ENCODE data around the gene THOC1. TPM values are rescaled to one million over a fixed set of nuclear protein-coding genes. Genes with fewer than 3 reads are reported as not detected.

Gene THOC1
- total RNA-seq, 2 experiments from 2014 or later, result 66.0 to 69.5 TPM

DNA sequence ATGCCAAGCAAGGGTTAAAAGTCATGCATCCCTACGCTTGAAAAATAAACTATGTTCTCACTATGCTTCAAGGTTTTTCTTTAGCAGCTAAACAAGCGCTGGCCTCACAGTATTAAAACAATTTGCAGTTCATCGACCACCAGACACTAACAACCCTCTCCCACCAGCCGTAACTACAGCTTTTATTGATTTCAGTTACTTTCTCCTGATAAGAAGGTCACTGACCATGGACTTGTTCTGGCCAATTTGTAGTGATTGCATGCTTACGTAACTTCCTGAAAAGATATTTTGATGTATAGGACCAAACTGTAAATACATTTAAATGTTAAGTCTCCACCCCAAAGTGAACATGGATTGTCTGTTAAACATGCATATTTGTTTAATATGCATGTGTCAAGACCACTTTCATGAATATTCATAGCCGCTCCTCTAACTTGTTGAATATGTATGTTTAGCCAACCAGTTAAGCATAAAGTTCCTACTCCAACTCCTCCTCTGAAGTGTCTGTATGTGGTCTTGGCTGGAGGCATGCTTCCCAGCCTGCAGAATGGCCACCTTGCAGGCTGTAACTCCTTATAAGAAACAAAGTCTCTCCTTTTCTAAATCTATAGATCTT lies 1.7 kb upstream of the THOC1 start:
- H3K27me3 Mint-ChIP-seq, result no peaks in the 10 kb centered on the region
- H3K9me3 Mint-ChIP-seq, result no peaks in the 10 kb centered on the region
- ChIA-PET POLR2A (interaction anchor here (0.6 to 2.5 kb wide), 2 partner anchors 98 to 112 kb away, joined by 3 to 10 read pairs; partner anchors contain the start of gene USP14), CTCF (interaction anchor here (1.1 to 1.7 kb wide), 2 partner anchors 13 to 346 kb away, joined by 4 read pairs; no protein-coding TSS in a partner anchor)
- H3K27ac Mint-ChIP-seq, result peak overlapping the region; percentile 0
- TF ChIP-seq, protein P1, sequence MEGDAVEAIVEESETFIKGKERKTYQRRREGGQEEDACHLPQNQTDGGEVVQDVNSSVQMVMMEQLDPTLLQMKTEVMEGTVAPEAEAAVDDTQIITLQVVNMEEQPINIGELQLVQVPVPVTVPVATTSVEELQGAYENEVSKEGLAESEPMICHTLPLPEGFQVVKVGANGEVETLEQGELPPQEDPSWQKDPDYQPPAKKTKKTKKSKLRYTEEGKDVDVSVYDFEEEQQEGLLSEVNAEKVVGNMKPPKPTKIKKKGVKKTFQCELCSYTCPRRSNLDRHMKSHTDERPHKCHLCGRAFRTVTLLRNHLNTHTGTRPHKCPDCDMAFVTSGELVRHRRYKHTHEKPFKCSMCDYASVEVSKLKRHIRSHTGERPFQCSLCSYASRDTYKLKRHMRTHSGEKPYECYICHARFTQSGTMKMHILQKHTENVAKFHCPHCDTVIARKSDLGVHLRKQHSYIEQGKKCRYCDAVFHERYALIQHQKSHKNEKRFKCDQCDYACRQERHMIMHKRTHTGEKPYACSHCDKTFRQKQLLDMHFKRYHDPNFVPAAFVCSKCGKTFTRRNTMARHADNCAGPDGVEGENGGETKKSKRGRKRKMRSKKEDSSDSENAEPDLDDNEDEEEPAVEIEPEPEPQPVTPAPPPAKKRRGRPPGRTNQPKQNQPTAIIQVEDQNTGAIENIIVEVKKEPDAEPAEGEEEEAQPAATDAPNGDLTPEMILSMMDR (IDR thresholded peaks at IDR 0.05), result no peak
- peaks cover 24% of the 10 kb centered on the region for H3K36me3 Mint-ChIP-seq (ENCODE audit: low read depth)
- no peak for DNase-seq
- intact Hi-C loops (cut with micrococcal nuclease), result loop anchor here (10.0 kb wide), 2 partner anchors 345 to 555 kb away; no protein-coding TSS in a partner anchor
- H3K4me1 Mint-ChIP-seq (ENCODE audit: low read depth), result peaks cover 26% of the 10 kb centered on the region
- H3K4me3 Mint-ChIP-seq, result peak overlapping the region; percentile 99
- ATAC-seq, result no peak

DNA sequence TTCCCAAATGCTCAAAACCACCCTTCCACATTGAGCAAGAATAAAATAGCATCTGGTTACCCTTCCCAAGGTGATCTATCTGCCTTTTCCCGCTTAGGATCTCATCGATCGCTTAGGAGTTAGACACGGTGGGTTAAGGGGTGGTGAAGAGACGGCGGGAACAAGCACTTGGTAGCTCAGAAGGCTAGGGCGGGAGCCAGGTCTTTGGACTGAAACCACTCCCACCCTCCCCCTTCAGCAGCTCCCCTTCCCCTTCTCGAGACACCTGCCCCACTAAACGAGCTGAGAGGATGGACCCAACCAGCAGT lies 513 bp downstream of the THOC1 start:
- intact Hi-C loops (cut with micrococcal nuclease), result loop anchor here (10.0 kb wide), 2 partner anchors 347 to 557 kb away; no protein-coding TSS in a partner anchor
- H3K9me3 Mint-ChIP-seq, result no peaks in the 10 kb centered on the region
- peaks cover 32% of the 10 kb centered on the region for H3K4me1 Mint-ChIP-seq (ENCODE audit: low read depth)
- H3K4me3 Mint-ChIP-seq, result peak overlapping the region; percentile 99
- H3K36me3 Mint-ChIP-seq (ENCODE audit: low read depth), result peaks cover 38% of the 10 kb centered on the region
- ChIA-PET CTCF (interaction anchor here (0.6 to 1.5 kb wide), 4 partner anchors 24 to 391 kb away, joined by 3 to 5 read pairs (median 3); partner anchors contain the start of gene TYMS), POLR2A (interaction anchor here (0.6 to 2.7 kb wide), 8 partner anchors 9 to 109 kb away, joined by 3 to 14 read pairs (median 4); partner anchors contain the start of gene USP14)
- H3K27me3 Mint-ChIP-seq, result no peaks in the 10 kb centered on the region
- TF ChIP-seq, protein P1 (IDR thresholded peaks at IDR 0.05), result no peak
- H3K27ac Mint-ChIP-seq, result peak overlapping the region; percentile 99
- ATAC-seq, result no peak
- no peak for DNase-seq

DNA sequence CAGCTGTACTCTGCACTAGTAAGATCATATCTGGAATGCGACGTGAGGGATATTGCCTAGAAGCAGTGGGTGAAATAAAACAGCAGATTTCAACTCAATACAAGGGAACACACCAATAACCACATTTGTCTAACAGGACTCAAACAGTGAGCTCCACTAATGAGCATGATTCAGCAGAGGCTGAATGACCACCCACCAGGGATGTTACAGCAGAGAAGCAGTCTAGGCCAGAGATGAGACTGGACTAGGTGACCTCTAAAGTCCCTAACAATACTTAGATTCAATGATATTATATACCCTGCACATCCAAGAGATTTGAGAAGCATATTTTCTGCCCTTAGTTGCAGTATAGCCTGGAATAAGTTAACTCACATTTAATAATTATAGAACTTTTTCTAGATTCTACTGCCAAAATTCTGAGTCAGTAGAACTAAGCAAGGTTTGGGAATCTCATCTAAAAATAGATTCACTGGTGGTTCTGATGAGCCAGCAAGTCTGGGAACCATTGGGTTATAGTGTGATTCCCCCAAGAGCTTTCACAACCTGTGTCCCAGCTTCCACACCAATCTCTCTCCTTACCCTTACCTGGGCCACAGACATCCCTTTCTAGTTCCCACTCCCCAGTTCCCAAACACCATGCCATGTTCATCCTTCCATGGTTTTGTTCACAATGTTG lies 6.3 kb downstream of the THOC1 start:
- Mint-ChIP-seq H3K27ac (peak overlapping the region; percentile 40), H3K27me3 (no peaks in the 10 kb centered on the region), H3K9me3 (no peaks in the 10 kb centered on the region), H3K4me1 (ENCODE audit: low read depth) (peaks cover 26% of the 10 kb centered on the region), H3K36me3 (ENCODE audit: low read depth) (peaks cover 59% of the 10 kb centered on the region), H3K4me3 (no peak overlapping the region)
- POLR2A ChIA-PET, result interaction anchor here (1.3 to 1.4 kb wide), 2 partner anchors 12 to 103 kb away, joined by 4 to 5 read pairs; partner anchors contain the start of gene USP14
- CTCF ChIA-PET, result no interaction called here
- TF ChIP-seq, protein P1 (IDR thresholded peaks at IDR 0.05), result no peak
- intact Hi-C loops (cut with micrococcal nuclease), result loop anchor here (10.0 kb wide), 2 partner anchors 353 to 563 kb away; no protein-coding TSS in a partner anchor
- no peak for ATAC-seq
- no peak for DNase-seq

DNA sequence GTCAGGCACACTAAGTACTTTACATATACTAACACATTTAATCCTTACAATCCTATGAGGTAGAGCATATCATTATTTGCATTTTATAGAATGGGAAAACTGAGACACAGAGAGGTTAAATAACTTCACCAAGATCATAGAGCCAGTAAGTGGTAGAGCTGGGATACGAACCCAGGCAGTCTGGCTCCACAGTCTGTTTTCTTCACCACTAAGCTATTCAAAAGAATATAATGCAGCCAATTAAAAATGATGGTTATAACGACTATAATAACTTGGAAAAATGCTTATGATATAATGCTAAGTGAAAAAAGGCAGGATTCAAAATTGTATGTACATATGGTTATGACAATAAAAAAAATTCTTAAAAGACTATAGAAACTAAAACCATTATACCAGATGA lies 7.3 kb downstream of the THOC1 start:
- no peaks in the 10 kb centered on the region for H3K27me3 Mint-ChIP-seq
- no peak overlapping the region for H3K27ac Mint-ChIP-seq
- no peak for DNase-seq
- H3K36me3 Mint-ChIP-seq (ENCODE audit: low read depth), result peaks cover 60% of the 10 kb centered on the region
- POLR2A ChIA-PET, result no interaction called here
- CTCF ChIA-PET, result no interaction called here
- TF ChIP-seq, protein P1 (IDR thresholded peaks at IDR 0.05), result no peak
- intact Hi-C loops (cut with micrococcal nuclease), result loop anchor here (10.0 kb wide), 2 partner anchors 354 to 564 kb away; no protein-coding TSS in a partner anchor
- peaks cover 18% of the 10 kb centered on the region for H3K4me1 Mint-ChIP-seq (ENCODE audit: low read depth)
- no peak overlapping the region for H3K4me3 Mint-ChIP-seq
- H3K9me3 Mint-ChIP-seq, result no peaks in the 10 kb centered on the region
- no peak for ATAC-seq

DNA sequence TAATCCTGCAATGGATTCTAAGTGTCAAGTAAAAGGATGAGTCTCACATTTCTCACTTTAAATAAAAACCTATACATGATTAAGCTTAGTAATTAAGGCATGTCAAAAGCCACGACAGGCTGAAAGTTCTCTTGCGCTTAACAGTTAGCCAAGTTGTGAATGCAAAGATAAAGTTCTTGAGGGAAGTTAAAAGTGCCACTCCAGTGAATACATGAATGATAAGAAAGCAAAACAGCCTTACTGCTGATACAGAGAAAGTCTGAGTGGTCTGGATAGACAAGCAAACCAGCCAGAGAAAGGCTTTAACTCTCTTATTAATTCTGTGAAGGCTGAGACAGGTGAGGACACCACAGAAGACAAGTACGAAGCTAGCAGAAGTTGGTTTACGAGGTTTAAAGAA lies 12.7 kb downstream of the THOC1 start:
- TF ChIP-seq, protein P1 (IDR thresholded peaks at IDR 0.05), result no peak
- H3K27me3 Mint-ChIP-seq, result no peaks in the 10 kb centered on the region
- intact Hi-C loops (cut with micrococcal nuclease), result no loop called here
- H3K4me1 Mint-ChIP-seq (ENCODE audit: low read depth), result no peaks in the 10 kb centered on the region
- no peak overlapping the region for H3K4me3 Mint-ChIP-seq
- DNase-seq (no peak), ATAC-seq (no peak)
- ChIA-PET POLR2A (interaction anchor here (2.3 kb wide), 1 partner anchor 12 kb away, joined by 14 read pairs; the partner anchor contains the start of gene THOC1), CTCF (no interaction called here)
- peaks cover 63% of the 10 kb centered on the region for H3K36me3 Mint-ChIP-seq (ENCODE audit: low read depth)
- no peaks in the 10 kb centered on the region for H3K9me3 Mint-ChIP-seq
- no peak overlapping the region for H3K27ac Mint-ChIP-seq
